HG03439 (cell line): Measurements from ENCODE around the gene MYO15B.
"Not testable (repeated sequence)": the region's sequence is repeated elsewhere in the genome, so short reads cannot be mapped to it uniquely, and the experiment has no call there.

Source experiments
- ATAC-seq: cut with Tn5 transposase; IDR thresholded peaks from one replicate; pipeline ENCODE4 v1.9.1; 2021; ENCODE audit warnings: mild to moderate bottlenecking, moderate library complexity; ENCODE audit not compliant: unreplicated experiment

MYO15B gene

DNA sequence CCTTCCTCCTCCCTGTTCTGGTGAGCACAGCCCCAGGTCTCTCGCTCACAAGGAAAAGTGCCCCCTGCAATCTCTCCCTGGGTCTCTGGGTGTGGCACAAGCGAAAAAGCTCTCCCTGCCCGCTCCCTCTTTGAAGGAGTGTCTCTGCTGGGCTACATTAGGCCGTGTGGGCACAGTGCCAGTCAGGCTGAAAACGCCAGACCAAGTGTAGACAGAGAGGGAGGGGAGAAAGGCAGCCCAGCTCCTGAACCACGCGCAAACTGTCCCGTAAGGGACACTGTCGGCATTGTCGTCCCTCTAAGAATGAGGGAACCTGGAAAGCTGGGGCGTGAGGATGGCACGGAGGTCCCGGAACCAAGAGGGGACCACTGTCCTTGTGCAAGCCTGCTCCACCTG is 49.5 kb downstream of the MYO15B start:
- ATAC-seq, result no peak

DNA sequence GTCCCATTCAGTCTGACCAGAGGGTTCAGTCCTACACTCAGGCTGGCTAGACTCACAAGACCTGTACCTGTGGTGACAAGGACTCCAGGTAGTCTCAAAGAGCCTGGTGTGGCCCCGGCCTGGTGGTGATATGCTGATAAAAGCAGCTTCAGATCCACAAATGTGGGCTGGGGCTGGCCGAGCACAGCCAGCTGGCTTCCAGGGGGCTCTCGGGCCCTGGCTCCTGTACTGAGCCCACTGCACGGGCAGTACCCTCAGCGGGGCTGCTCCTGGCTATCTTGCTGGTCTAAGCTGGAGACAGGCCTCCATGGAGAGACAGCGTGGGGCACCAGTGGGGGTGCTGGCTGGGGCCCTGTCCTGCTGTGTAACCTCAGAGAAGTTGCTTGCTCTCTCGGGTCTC is 50.0 kb downstream of the MYO15B start:
- no peak for ATAC-seq

DNA sequence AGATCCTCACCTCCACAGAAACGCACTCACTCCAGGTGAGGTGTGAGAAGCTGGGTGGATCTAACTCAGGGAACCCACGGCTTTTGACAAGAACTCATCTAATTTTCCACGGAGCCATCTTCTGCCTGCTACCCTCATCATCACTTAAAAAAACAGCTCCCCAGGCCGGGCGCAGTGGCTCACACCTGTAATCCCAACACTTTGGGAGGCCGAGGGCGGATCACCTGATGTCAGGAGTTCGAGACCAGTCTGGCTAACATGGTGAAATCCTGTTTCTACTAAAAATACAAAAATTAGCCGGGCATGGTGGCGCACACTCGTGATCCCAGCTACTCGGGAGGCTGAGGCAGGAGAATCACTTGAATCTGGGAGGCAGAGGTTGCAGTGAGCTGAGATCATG is 50.4 kb downstream of the MYO15B start:
- not testable (repeated sequence) for ATAC-seq

DNA sequence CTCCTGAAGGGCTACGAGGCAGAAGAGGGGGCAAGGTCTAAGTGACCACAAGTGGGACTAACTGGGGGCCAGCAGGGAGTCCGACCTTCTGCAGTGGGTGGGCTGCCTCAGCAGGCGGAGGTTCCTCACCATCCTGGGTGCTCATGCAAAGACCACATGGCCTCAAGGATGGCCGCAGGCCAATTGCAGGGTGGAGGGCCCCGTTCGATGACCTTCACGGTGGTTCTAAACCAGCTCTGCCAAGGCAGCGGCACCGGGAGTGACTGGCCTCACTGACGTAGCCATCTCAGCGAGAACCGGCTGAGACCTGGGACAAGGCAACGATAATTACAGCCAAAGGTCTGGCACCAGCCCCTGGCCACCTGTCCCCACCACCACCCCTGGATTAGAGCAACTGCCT is 51.3 kb downstream of the MYO15B start:
- ATAC-seq, result no peak

DNA sequence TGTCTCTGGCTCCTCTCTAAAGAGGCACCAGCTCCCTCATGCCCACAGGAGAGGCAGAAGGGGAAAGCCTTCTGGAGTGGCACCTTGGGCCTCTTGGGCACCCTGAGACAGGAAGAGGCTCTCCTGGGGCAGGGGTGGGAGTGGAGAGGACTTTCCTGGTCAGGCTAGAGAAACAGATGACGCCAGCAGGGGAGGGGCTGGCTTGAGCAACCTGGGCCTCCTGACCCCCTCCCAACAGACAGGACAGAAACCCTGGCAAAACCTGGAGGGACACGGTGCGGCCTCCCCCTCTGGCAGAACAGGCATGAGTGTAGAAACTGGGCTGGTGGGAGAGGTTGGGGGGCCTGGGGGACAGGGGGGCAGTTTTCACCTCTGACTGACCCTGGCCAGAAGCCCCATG is 51.7 kb downstream of the MYO15B start:
- ATAC-seq, result no peak

DNA sequence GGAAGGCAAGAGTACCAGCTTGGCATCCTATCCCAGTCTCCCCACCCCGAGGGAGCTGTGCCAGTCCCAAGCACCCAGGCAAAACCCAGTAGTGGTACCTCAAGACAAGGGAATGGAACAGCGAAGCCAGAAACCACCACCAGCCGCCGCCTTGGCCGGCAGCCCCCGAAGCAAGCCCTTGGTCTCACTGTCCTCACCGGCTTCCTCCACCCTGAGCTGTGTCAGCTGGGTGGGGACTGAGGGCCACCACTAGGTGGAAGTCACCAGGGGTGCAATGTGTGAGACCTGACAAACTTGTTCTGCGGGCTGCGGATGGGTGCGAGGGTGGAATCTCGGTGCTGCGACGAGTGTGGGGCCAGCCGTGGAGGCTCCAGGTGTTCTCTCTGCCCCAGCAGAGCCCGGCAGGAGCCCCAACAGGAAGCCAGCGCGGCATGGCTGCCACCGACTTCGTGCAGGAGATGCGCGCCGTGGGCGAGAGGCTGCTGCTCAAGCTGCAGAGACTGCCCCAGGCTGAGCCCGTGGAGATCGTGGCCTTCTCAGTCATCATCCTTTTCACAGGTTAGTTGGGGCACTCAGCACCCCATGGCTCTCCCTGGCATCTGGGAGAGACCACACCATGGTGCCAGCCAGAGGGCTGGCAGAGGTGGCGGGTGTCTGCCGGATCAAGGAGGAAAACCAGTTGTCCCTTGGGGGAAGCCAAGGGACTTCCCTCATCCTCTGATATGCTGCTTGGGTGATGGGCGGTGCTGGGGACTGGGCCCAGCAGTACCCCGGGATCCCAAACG is 52.4 kb downstream of the MYO15B start:
- ATAC-seq, result no peak

DNA sequence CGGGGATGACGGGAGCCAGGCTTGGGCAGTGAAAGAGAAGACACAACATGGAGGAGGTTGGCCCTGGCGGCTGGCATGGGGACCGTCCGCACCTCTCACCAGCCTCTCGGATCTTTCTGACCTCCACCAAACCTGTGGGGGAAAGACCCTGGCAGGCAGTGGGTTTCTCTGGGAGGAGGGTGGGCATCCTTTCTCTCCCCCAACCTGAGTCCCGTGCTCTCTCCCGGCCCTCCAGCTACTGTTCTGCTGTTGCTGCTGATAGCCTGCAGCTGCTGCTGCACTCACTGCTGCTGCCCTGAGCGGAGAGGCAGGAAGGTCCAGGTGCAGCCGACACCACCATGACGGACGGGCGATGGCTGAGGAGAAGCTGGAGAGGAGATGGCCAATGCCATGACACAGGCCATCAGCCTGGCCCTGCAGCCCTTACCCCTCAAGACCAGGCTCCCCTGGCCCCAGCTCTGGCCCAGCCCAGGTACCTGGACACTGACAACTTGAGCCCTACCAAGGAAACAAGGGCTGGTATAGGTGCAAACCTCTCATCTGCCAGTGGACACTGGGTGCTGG is 53.0 kb downstream of the MYO15B start:
- no peak for ATAC-seq

DNA sequence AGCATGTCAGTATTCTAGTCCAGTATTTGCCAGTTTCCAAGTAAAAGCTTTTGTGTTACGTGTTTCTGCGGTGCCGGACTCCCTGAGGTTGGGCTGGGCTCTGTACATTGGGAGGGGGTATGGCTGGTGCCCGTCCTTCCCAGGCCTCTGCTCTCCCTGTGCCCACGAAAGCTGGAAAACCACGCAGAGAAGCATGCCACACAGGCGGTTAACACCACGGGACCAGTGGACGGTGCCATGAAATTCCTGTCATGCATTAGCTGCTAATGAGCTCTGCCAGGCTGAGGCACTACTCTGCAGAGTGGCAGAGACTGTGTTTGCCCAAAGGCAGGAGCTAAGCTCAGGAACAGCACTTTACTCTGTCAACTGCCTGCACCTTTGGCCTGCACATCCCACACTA is 53.7 kb downstream of the MYO15B start:
- no peak for ATAC-seq

DNA sequence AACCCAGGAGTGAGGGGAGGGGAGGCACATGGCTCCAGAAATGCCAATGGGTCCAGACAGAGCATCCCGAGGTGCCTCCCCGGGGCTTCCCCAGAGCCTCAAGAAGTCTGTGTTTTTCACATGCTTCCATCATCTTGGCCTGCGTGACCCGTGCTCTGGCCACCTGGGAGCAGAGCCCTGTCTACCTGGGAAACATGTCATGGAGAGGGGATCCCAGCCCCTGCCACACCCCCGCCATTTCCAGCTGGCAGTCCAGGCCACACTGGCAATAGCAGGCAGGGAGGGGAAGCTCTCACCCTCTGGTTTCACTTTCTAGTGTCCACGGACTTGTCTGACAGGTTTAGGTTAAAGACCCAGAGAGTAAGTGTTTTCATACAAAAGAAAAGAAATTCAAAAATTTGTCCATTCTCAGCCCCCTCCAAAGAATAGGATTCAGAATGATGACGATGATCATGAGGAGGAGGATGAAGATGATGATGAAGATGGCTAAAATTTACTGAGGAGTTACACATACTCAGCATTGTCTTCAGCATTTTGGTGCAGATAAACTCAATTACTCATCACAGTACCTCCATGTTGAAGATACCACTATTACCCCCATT is 54.7 kb downstream of the MYO15B start:
- no peak for ATAC-seq

DNA sequence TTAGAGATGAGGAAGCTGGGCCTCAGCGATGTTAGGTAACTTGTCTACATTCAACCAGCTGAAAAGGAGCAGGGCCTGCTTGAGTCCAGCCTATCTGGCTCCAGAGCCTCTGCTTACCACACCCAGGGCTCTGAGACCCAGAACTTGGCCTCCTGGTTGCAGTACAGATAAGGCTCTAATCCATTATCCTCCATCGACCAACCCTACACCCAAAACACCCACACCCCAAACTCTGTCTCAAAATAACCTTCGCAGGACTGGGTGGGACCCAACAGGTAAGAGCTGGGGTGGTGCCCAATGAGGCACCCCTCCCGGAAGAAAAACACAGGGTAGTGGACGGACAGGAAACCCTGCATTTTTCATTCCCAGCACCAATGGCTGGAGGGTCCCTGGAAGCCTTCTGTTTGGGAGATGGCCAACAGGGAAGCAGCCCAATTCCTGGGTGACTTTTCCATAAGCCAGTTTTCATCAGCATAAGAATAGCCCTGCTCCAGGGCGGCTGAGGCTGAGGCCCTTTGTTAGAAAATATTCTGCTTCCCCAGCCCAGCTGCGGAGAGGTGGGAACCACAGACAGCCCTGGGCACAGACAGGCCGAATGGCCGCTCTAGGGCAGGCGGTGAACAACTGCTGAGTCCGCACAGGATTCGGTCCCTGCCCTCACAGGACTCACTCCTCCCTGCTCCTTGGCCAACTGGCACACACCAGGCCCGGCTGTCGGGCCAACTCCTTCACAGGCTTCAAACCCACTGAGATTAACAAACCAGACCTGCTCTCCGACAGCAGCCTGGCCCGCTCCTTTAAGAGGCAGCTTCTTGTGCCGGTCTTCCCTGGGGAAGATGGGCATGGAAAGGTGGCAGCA is 55.4 kb downstream of the MYO15B start:
- ATAC-seq, result no peak

DNA sequence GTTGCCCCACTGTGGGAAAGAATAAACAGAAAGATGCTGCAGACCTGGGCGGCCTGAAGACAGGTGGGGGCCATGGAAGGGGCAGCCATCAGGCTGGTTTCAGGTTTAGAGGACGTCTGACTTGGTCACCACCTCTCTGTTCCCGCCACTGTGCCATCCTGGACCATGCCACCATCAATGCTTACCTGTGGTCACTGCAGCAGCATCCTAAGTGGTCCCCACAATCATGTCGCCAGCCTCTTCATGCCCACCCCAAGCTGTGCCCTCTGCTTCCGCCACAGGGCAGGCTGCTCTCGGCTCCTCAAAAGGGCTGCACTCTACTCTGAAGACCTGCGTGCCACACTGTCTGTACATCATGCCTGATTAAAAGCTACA is 56.0 kb downstream of the MYO15B start:
- no peak for ATAC-seq

DNA sequence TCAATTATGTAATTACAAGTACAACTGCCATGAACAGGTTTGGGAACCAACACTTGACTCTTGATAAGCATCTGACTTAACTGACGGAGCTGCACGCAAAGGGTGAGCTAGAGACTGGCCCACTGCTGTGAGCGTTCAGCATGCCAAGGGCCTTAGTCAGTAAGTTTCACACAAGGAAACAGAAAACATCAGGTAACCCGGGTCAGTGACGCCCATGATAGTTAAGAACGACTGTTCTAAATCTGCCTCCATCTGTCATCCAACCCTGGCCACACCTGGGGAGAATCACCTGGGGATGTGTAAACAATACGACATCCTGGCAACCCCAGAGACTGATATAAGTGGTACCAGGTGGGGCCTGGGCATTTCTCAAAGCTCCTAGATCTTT is 57.9 kb downstream of the MYO15B start:
- no peak for ATAC-seq

DNA sequence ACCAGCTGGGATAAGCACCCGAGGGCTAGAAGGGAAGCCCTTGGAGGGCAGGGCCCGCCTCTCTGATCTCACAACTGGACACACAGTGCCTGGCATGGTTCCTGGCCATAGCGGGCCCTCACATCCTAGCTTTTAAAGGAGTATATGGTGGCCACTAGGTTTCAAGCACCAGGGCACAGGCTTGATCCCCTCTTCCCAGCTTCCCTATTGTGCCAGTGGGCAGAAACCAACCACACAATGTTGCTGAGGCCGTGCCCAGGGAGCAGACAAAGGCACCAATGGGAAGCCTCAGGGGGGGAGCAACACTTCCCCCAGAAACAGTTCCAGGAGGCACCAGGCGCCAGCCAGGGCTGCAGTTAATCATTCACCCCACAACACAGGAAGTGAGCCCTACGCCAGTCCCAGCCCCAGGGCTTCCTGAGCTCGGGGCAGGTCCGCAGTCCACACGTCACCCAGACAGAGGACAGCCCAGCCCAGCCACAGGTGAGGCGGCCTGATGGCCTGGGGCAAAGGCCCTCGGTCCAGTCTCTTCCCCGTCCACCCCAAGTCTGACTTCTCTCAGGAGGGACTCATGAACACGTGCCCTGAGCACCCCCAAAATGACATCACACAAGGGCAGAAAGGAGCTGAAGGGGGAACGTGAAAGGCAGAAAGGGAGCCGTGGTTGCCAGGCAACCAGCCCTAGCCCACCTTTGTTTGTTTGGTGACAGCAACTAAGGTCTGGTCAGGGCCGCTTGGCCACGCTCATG is 58.5 kb downstream of the MYO15B start:
- ATAC-seq, result no peak

DNA sequence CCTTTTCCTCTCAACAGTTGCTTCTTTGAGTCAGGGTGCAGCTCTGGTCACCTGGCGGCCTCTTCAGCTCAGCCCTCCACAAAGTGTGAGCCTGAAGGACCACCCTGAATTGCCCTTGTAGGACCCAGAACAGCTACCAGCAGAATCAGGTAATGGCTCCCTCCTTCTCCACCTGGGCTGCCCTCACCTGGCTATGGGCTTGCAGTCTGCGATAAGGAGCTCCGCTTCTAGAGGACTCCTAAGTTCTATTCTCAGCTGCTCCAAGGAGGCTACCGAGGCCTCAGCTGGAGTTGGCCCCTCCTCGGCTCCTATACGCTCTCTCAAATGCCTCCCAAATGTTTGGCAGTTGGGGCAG is 59.0 kb downstream of the MYO15B start:
- no peak for ATAC-seq

DNA sequence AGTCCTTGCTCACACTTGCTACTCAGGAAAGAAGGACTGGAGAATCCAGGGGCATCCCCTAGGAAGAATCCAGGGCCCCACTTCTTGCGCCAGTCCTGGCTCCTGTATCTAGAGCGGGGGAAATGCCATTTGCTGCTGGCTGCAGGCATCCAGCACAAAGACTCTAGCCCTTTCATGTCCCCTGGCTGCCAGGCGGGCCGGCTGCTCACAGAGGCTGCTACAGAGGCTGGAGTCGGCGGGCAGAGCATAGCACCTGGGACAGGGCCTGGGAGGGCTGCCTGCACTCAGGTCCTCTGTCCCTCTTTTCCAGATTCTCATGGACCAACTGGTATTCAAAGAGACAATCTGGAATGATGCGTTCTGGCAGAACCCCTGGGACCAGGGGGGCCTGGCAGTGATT is 59.5 kb downstream of the MYO15B start:
- ATAC-seq, result no peak

DNA sequence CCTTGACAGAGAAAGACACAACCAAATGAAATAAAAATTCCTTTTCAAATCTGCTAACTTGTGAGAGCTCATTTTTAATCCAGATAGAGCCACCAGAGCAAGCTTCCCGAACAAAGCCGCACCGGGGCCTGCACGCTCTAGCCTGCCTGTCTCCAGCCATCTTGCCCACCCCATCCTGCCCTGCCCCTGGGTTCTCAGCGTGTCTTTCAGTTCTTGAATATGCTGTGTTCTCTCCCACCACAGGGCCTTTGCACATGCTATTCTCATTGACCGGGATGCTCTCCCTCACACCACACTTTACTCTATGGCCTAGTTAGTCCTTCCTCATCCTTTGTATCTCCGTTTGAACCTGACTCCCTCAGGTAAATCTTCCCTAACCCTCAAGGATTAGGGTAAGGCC is 60.3 kb downstream of the MYO15B start:
- no peak for ATAC-seq

DNA sequence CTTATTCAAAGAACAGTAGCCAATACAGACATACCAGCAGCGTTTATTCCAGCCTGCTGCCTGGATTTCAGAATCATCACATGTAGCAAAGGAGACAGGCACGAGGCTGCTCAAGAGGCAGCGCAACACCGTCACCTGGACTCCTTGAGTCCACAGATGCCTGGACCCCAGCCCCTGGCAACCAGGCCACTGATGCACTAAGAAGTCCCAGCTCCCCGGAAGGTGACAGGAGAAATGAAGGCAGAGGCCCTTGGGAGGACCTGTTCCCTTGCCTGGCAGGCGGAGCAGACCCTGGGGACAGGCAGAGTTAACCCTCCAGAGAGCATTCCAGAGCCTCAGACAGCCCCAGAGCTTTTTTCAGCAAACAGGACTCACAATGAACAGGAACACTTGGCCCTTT is 62.1 kb downstream of the MYO15B start:
- no peak for ATAC-seq

DNA sequence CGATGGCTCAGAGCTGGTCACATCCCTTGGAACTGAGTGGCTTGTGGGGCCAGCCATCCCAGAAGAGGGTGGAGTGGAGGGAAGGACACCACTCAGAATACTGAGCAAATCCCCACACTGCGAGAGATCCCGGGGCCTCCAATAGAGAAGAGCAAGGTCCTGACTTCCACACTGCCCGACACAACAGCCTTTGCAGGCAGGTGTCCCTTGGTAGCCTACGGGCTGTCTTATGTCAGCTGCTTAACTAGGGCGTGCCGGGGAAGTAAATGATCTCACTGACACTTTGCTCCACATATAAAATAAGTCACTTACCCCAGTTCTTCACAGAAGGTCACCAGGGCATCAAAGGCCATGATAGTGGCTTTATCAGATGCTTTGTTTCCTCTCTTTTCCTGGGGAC is 63.3 kb downstream of the MYO15B start:
- ATAC-seq, result no peak

DNA sequence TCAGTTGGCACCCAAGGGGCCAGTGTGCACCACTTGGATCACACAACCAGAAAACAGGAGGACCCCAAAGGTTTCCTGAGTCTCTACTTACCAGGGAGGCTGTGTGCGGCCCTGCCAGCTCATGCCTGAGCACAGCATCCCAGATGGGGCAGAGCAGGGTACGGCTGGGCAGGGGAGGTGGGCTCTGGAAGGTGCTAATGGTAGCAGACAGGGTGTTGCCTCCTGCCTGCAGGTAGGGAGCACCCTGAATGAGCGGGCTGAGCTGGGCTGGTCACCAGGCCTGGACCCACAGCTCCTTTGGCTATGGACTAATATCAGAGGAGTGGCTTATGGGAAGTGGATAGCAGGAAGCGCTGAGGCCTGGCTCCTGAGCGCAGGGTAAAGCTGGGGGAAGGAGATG is 64.7 kb downstream of the MYO15B start:
- ATAC-seq, result no peak

DNA sequence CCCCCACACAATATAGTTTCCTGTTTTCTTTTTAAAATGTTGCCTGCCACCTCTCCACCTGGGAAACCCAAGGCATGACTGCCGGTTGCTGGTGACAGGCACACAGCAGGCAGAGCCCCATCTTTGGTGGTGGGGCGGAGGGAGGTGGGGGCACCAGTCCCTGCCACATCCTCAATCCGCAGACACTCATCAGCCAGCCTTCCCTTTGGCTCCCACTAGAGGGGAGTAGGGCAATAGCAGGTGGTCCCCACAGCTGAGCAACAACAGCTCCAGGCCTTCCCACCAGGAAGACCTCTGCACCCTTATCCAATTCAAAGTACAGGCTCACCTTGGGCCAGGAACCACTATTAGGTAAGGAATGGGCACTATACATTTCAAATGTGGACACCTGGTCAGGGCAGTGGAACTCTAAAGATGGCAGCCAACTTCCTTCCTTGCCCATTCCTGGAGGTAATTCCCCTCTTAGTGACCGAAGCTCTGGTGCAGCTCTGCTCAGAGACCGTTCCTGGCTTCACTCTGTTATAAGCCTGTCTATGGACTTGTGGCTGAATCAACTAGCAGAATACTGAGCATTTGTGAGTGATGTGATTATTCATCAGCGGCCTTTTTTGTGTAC is 65.4 kb downstream of the MYO15B start:
- no peak for ATAC-seq

DNA sequence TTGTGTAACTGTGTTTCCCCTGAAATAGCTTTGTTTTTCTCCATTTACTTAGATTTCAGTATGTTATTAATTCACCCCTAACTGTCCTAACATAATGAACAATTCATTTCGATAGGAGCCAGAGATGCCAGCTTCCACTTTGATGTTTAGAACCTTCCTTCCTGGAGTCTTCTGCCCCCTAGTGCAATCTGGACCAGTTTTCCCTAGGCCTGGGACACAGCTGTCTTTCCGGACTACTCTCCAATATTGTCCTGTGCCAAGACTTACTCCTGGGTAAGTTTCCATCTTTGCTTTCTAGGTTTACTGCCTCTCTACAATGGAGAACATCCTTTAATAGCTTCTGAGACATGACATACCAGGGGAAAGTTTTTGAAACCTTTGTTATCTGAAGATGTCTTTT is 66.6 kb downstream of the MYO15B start:
- no peak for ATAC-seq
